ENCODE results near the gene EFHD1.
"Not testable (repeated sequence)": the region's sequence is repeated elsewhere in the genome, so short reads cannot be mapped to it uniquely, and the experiment has no call there.

EFHD1 gene

GRCh38 chr2:232611559-232612218 is 21.7 kb upstream of the EFHD1 start:
- peak; percentile 55 for DNase-seq
- in situ Hi-C loops (cut with HindIII; ENCODE audit: low pct_ligation_motif_present, low pct_unique_long_range_greater_than_20kb, low sequenced_read_pairs), result no loop called here

GRCh38 chr2:232613538-232614134 is 19.8 kb upstream of the EFHD1 start:
- in situ Hi-C loops (cut with HindIII; ENCODE audit: low pct_ligation_motif_present, low pct_unique_long_range_greater_than_20kb, low sequenced_read_pairs), result no loop called here
- DNase-seq, result no peak

- in situ Hi-C loops (cut with HindIII; ENCODE audit: low pct_ligation_motif_present, low pct_unique_long_range_greater_than_20kb, low sequenced_read_pairs), result no loop called here
- DNase-seq, result no peak
These were observed 18.1 kb upstream of the EFHD1 start for GRCh38 chr2:232615339-232615738.

- in situ Hi-C loops (cut with HindIII; ENCODE audit: low pct_ligation_motif_present, low pct_unique_long_range_greater_than_20kb, low sequenced_read_pairs), result no loop called here
- DNase-seq, result no peak
These were observed 12.2 kb upstream of the EFHD1 start for GRCh38 chr2:232621186-232621585.

- no peak for DNase-seq
- in situ Hi-C loops (cut with HindIII; ENCODE audit: low pct_ligation_motif_present, low pct_unique_long_range_greater_than_20kb, low sequenced_read_pairs), result no loop called here
These were observed 10.8 kb upstream of the EFHD1 start for GRCh38 chr2:232622563-232622962.

- in situ Hi-C loops (cut with HindIII; ENCODE audit: low pct_ligation_motif_present, low pct_unique_long_range_greater_than_20kb, low sequenced_read_pairs), result no loop called here
- DNase-seq, result no peak
These were observed 9.3 kb upstream of the EFHD1 start for GRCh38 chr2:232623768-232624765.

GRCh38 chr2:232626584-232626983 is 6.8 kb upstream of the EFHD1 start:
- no peak for DNase-seq
- in situ Hi-C loops (cut with HindIII; ENCODE audit: low pct_ligation_motif_present, low pct_unique_long_range_greater_than_20kb, low sequenced_read_pairs), result no loop called here

- DNase-seq, result no peak
- in situ Hi-C loops (cut with HindIII; ENCODE audit: low pct_ligation_motif_present, low pct_unique_long_range_greater_than_20kb, low sequenced_read_pairs), result no loop called here
These were observed 4.8 kb upstream of the EFHD1 start for GRCh38 chr2:232628466-232629128.

- in situ Hi-C loops (cut with HindIII; ENCODE audit: low pct_ligation_motif_present, low pct_unique_long_range_greater_than_20kb, low sequenced_read_pairs), result no loop called here
These were observed 4.3 kb upstream of the EFHD1 start for GRCh38 chr2:232629129-232629475.

GRCh38 chr2:232632229-232632903 is 1.0 kb upstream of the EFHD1 start:
- DNase-seq, result no peak
- in situ Hi-C loops (cut with HindIII; ENCODE audit: low pct_ligation_motif_present, low pct_unique_long_range_greater_than_20kb, low sequenced_read_pairs), result no loop called here

More at GRCh38 chr2:232629129-232629475, 4.3 kb upstream of the EFHD1 start:
- no peak for DNase-seq

GRCh38 chr2:232632904-232633412 is 446 bp upstream of the EFHD1 start:
- in situ Hi-C loops (cut with HindIII; ENCODE audit: low pct_ligation_motif_present, low pct_unique_long_range_greater_than_20kb, low sequenced_read_pairs), result no loop called here
- DNase-seq, result peak; percentile 32

GRCh38 chr2:232634206-232635150 is 1.1 kb downstream of the EFHD1 start:
- in situ Hi-C loops (cut with HindIII; ENCODE audit: low pct_ligation_motif_present, low pct_unique_long_range_greater_than_20kb, low sequenced_read_pairs), result no loop called here
- no peak for DNase-seq

GRCh38 chr2:232635376-232635775 is 2.0 kb downstream of the EFHD1 start:
- DNase-seq; in situ Hi-C loops (cut with HindIII; ENCODE audit: low pct_ligation_motif_present, low pct_unique_long_range_greater_than_20kb, low sequenced_read_pairs): not testable (repeated sequence)

- in situ Hi-C loops (cut with HindIII; ENCODE audit: low pct_ligation_motif_present, low pct_unique_long_range_greater_than_20kb, low sequenced_read_pairs), result no loop called here
- DNase-seq, result no peak
These were observed 2.4 kb downstream of the EFHD1 start for GRCh38 chr2:232635820-232636219.

- in situ Hi-C loops (cut with HindIII; ENCODE audit: low pct_ligation_motif_present, low pct_unique_long_range_greater_than_20kb, low sequenced_read_pairs), result no loop called here
- DNase-seq, result no peak
These were observed 3.5 kb downstream of the EFHD1 start for GRCh38 chr2:232636788-232637420.

GRCh38 chr2:232637866-232638583 is 4.6 kb downstream of the EFHD1 start:
- in situ Hi-C loops (cut with HindIII; ENCODE audit: low pct_ligation_motif_present, low pct_unique_long_range_greater_than_20kb, low sequenced_read_pairs), result no loop called here
- no peak for DNase-seq
